ENCODE results near the gene TNS3. TPM values are rescaled to one million over a fixed set of nuclear protein-coding genes. Genes with fewer than 3 reads are reported as not detected.
A peak's percentile ranks its signal among the peaks of the same experiment; 100 is the strongest.

TNS3 gene
- total and polyA plus RNA-seq, 4 donors = 40.5 to 140 (median 86.7) TPM

DNA sequence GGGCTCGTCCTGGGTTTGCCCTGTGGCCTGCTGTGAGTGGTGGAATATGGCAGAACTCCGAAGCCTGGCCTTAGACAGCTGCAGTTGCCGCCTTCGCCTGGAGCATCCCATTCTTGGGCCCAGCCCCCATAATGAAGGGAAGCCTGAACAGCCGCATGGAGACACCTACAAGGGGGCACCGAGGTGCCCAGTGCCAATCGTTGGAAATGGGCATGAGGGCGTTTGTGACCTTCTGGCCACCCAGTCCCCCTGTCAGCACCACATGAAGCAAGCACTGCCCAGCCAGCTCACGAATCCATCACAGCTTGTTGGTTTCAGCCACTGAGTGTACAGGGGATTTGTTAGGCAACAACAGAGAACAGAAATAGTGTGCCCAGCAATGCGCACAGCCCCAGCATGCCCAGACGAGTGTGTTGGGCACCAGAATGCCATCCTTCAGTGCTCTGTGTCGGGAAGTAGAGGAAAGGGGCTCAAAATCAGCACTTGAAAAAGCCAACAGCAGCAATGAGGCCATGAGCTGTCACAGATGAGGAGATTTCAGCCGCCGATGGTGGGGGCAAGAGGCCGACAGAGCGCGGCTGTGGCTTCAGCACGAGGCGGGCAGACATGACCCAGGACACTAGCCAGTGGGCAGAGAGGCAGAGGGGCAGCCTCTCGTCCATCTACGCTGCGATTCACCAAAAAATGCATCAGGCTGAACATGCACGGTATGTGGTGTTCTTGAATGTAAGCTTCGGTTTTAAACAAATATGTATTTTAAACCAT is 91.2 kb downstream of the TNS3 start:
- Histone ChIP-seq H3K27ac (ENCODE audit: low read depth in 1 of 2, low read length in 2 of 2) (no peak overlapping the region), H3K36me3 (ENCODE audit: control insufficient read depth in 1 of 2, insufficient read depth in 2 of 2, low read length in 1 of 2) (no peaks in the 10 kb centered on the region)
- no peak for ATAC-seq (ENCODE audit: low FRiP score)

GRCh38 chr7:47489624-47490023 is 92.3 kb downstream of the TNS3 start:
- no peak overlapping the region for H3K27ac ChIP-seq (ENCODE audit: low read depth in 1 of 2, low read length in 2 of 2)
- H3K9me3 ChIP-seq (ENCODE audit: control insufficient read depth, low read length) = no peaks in the 10 kb centered on the region
- 83 to 94% methylated on average over 7 of the region's 7 CpGs for WGBS, 2 donors
- DNase-seq (peak; percentile 34 to 64), ATAC-seq (ENCODE audit: low FRiP score) (no peak)
- no peak overlapping the region for H3K4me3 ChIP-seq (ENCODE audit: low read length in 2 of 2)
- no peaks in the 10 kb centered on the region for H3K4me1 ChIP-seq (ENCODE audit: control insufficient read depth in 1 of 2, insufficient read depth in 2 of 2, low read length in 2 of 2)
- H3K27me3 ChIP-seq (ENCODE audit: control insufficient read depth in 1 of 2, insufficient read depth in 2 of 2, low read length in 1 of 2) = no peaks in the 10 kb centered on the region
- no peaks in the 10 kb centered on the region for H3K36me3 ChIP-seq (ENCODE audit: control insufficient read depth in 1 of 2, insufficient read depth in 2 of 2, low read length in 1 of 2)
- intact Hi-C loops (cut with DNase I) = no loop called here

More for the DNA sequence above, 91.2 kb downstream of the TNS3 start:
- 87 to 90% methylated on average over 24 of the region's 24 CpGs for WGBS, 2 donors
- intact Hi-C loops (cut with DNase I) = no loop called here
- Histone ChIP-seq H3K9me3 (ENCODE audit: control insufficient read depth, low read length) (no peaks in the 10 kb centered on the region), H3K4me3 (ENCODE audit: low read length in 2 of 2) (no peak overlapping the region), H3K4me1 (ENCODE audit: control insufficient read depth in 1 of 2, insufficient read depth in 2 of 2, low read length in 2 of 2) (no peaks in the 10 kb centered on the region), H3K27me3 (ENCODE audit: control insufficient read depth in 1 of 2, insufficient read depth in 2 of 2, low read length in 1 of 2) (no peaks in the 10 kb centered on the region)
- DNase-seq = peak; percentile 18 to 61

DNA sequence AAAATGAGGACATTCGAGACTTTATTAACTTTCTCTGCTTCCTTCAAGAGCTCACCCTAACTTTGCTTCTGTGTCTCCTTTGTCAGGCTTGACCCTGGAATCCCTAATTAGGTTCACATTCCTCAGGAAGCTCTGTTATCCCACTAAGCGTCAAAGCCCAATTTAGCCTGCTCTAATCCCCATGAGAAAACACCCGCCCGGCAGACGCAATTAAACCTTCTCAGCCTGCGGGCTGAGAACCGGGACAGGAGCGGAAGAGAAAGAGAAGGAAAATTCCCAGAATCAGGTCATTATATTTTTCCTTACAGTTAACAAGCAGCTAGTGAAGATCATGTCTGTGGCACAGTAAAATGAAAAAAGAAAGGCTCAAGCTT is 93.0 kb downstream of the TNS3 start:
- ATAC-seq (ENCODE audit: low FRiP score) (no peak), DNase-seq (peak in 1 of 2 donors; percentile 13)
- intact Hi-C loops (cut with DNase I) = no loop called here
- 20 to 25% methylated on average over 8 of the region's 8 CpGs for WGBS, 2 donors
- no peaks in the 10 kb centered on the region for H3K4me1 ChIP-seq (ENCODE audit: control insufficient read depth in 1 of 2, insufficient read depth in 2 of 2, low read length in 2 of 2)
- peak overlapping the region in 1 of 2 donors; percentile 22 for H3K27ac ChIP-seq (ENCODE audit: low read depth in 1 of 2, low read length in 2 of 2)
- no peaks in the 10 kb centered on the region for H3K36me3 ChIP-seq (ENCODE audit: control insufficient read depth in 1 of 2, insufficient read depth in 2 of 2, low read length in 1 of 2)
- no peaks in the 10 kb centered on the region for H3K9me3 ChIP-seq (ENCODE audit: control insufficient read depth, low read length)
- H3K27me3 ChIP-seq (ENCODE audit: control insufficient read depth in 1 of 2, insufficient read depth in 2 of 2, low read length in 1 of 2) = no peaks in the 10 kb centered on the region
- H3K4me3 ChIP-seq (ENCODE audit: low read length in 2 of 2) = no peak overlapping the region

DNA sequence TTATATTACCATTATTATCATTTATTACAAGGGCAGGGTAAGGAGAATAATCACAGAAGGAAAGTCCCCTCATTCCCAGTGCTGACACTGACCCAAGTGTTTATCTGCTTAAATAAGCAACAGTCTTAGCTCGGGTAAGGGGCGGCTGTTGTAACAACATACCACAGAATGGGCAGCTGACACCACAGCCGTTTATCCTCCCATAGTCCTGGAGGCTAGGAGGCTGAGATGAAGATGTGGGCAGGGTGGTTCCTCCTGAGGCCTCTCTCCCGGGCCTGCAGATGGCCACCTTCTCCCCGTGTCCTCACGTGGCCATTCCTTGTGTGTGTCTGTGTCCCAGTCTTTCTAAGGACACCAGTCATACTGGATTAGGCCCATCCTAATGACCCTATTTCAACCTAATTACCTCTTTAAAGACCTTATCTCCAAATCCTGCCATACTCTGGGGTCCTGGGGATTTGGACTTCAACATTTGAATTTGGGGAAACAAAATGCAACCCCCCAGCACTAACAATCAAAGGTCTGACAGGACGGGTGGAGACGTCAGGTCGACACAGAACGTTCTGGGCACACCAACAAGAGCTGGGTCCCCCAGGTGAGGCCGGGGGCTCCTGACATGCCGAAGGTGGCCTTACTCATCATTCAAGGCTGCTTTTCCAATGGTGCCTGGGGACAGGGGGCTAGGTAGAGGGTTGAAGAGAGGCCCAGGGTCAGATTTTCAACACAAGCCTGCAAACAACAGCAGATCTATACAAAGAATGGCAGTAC is 93.5 kb downstream of the TNS3 start:
- no peaks in the 10 kb centered on the region for H3K9me3 ChIP-seq (ENCODE audit: control insufficient read depth, low read length)
- DNase-seq = peak in 1 of 2 donors; percentile 39
- peak overlapping the region in 1 of 2 donors; percentile 71 for H3K27ac ChIP-seq (ENCODE audit: low read depth in 1 of 2, low read length in 2 of 2)
- H3K4me3 ChIP-seq (ENCODE audit: low read length in 2 of 2) = no peak overlapping the region
- no peaks in the 10 kb centered on the region for H3K36me3 ChIP-seq (ENCODE audit: control insufficient read depth in 1 of 2, insufficient read depth in 2 of 2, low read length in 1 of 2)
- H3K4me1 ChIP-seq (ENCODE audit: control insufficient read depth in 1 of 2, insufficient read depth in 2 of 2, low read length in 2 of 2) = no peaks in the 10 kb centered on the region
- H3K27me3 ChIP-seq (ENCODE audit: control insufficient read depth in 1 of 2, insufficient read depth in 2 of 2, low read length in 1 of 2) = no peaks in the 10 kb centered on the region
- ATAC-seq (ENCODE audit: low FRiP score) = no peak
- WGBS, 2 donors = 58 to 60% methylated on average over 12 of the region's 12 CpGs
- intact Hi-C loops (cut with DNase I) = no loop called here

DNA sequence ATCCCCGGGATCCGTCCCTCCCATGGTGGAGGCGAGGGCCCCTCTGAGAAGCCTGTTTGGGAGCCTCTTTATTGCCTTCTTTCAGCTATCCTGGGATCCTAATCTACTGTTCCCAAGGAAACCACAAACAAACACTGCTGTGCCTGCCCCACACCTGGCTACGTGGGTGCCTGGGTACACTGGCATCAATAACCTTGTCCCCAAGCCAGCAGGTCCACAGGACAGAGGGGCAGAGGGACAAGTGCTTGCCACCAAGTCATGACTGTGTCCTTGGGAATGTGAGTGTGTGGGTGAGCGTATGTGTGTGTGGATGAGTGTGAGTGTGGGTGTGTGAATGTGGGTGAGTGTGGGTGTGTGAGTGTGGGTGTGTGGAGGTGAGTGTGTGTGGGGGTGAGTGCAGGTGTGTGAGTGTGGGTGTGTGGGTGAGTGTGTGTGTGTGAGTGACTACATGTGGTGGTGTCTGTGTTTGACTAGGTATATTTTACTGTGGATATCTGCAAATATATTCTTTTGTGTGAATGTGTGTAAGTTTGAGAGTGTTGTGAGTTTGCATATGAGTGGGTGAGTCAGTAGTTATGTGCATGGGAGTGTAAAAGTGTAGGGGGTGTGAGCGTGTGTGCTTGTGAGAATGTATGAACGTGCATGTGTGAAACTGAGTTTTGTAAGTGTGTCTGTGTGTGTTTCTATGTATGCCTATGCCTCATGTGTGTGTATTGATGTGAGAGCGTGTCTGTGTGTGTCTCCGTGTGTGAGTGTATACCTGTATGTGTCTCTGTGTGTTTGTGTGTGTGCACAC is 96.1 kb downstream of the TNS3 start:
- H3K4me1 ChIP-seq (ENCODE audit: control insufficient read depth in 1 of 2, insufficient read depth in 2 of 2, low read length in 2 of 2) = peaks cover 0 to 2% of the 10 kb centered on the region in 2 donors
- 42 to 53% methylated on average over 9 of the region's 9 CpGs for WGBS, 2 donors
- no peaks in the 10 kb centered on the region for H3K36me3 ChIP-seq (ENCODE audit: control insufficient read depth in 1 of 2, insufficient read depth in 2 of 2, low read length in 1 of 2)

GRCh38 chr7:47484923-47485639 is 96.8 kb downstream of the TNS3 start:
- WGBS, 2 donors = 18 to 29% methylated on average over 17 of the region's 17 CpGs
- intact Hi-C loops (cut with DNase I) = loop anchor here in 1 of 2 donors (5.0 kb wide), 1 partner anchor 97 kb away; the partner anchor contains the start of gene TNS3
- Histone ChIP-seq H3K9me3 (ENCODE audit: control insufficient read depth, low read length) (no peaks in the 10 kb centered on the region), H3K36me3 (ENCODE audit: control insufficient read depth in 1 of 2, insufficient read depth in 2 of 2, low read length in 1 of 2) (no peaks in the 10 kb centered on the region), H3K4me3 (ENCODE audit: low read length in 2 of 2) (no peak overlapping the region), H3K27me3 (ENCODE audit: control insufficient read depth in 1 of 2, insufficient read depth in 2 of 2, low read length in 1 of 2) (no peaks in the 10 kb centered on the region), H3K4me1 (ENCODE audit: control insufficient read depth in 1 of 2, insufficient read depth in 2 of 2, low read length in 2 of 2) (peaks cover 0 to 2% of the 10 kb centered on the region in 2 donors), H3K27ac (ENCODE audit: low read depth in 1 of 2, low read length in 2 of 2) (peak overlapping the region in 1 of 2 donors; percentile 93)
- no peak for ATAC-seq (ENCODE audit: low FRiP score)
- DNase-seq = peak; percentile 35 to 65

More for the DNA sequence above, 96.1 kb downstream of the TNS3 start:
- H3K27ac ChIP-seq (ENCODE audit: low read depth in 1 of 2, low read length in 2 of 2) = peak overlapping the region in 1 of 2 donors; percentile 93
- peak; percentile 41 to 77 for DNase-seq
- intact Hi-C loops (cut with DNase I) = no loop called here
- H3K9me3 ChIP-seq (ENCODE audit: control insufficient read depth, low read length) = no peaks in the 10 kb centered on the region
- no peak overlapping the region for H3K4me3 ChIP-seq (ENCODE audit: low read length in 2 of 2)
- H3K27me3 ChIP-seq (ENCODE audit: control insufficient read depth in 1 of 2, insufficient read depth in 2 of 2, low read length in 1 of 2) = no peaks in the 10 kb centered on the region
- no peak for ATAC-seq (ENCODE audit: low FRiP score)

DNA sequence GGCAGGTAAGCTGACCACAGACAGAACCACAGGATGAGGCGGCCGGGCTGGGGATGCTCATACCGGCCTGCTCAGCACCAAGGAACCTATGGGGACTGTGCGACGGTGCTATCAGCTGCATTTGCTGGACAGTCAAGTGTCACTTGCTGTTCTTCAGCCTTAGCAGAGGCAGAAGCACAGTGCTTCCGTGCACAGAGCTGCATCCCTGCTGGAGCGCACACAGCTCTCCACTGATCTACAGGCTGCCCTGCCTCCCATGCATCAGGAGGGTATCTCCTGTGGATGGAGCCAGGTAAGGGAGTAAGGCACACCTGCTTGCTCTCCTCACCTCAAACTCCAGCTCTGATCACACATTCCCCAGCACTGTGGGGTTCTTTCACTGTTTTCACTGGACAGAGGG is 97.5 kb downstream of the TNS3 start:
- no peaks in the 10 kb centered on the region for H3K27me3 ChIP-seq (ENCODE audit: control insufficient read depth in 1 of 2, insufficient read depth in 2 of 2, low read length in 1 of 2)
- H3K4me1 ChIP-seq (ENCODE audit: control insufficient read depth in 1 of 2, insufficient read depth in 2 of 2, low read length in 2 of 2) = peaks cover 0 to 2% of the 10 kb centered on the region in 2 donors
- 78 to 81% methylated on average over 7 of the region's 7 CpGs for WGBS, 2 donors
- H3K27ac ChIP-seq (ENCODE audit: low read depth in 1 of 2, low read length in 2 of 2) = peak overlapping the region in 1 of 2 donors; percentile 93
- H3K4me3 ChIP-seq (ENCODE audit: low read length in 2 of 2) = no peak overlapping the region
- peak; percentile 10 to 51 for DNase-seq
- ATAC-seq (ENCODE audit: low FRiP score) = no peak
- no peaks in the 10 kb centered on the region for H3K36me3 ChIP-seq (ENCODE audit: control insufficient read depth in 1 of 2, insufficient read depth in 2 of 2, low read length in 1 of 2)
- intact Hi-C loops (cut with DNase I) = loop anchor here in 1 of 2 donors (5.0 kb wide), 1 partner anchor 98 kb away; the partner anchor contains the start of gene TNS3
- no peaks in the 10 kb centered on the region for H3K9me3 ChIP-seq (ENCODE audit: control insufficient read depth, low read length)

All from aorta (tissue), 5 donors.